SKM-1 treated with dmso at 0.1 percent for 144 hours (cell line): Measurements from ENCODE around the gene ATG2B.
"Not testable (repeated sequence)": the region's sequence is repeated elsewhere in the genome, so short reads cannot be mapped to it uniquely, and the experiment has no call there.

Experiments
- DNase-seq: peaks from one replicate; lab custom pipeline; 2025; ENCODE audit not compliant: unreplicated experiment; lab: John Stamatoyannopoulos, UW

Gene ATG2B

DNA sequence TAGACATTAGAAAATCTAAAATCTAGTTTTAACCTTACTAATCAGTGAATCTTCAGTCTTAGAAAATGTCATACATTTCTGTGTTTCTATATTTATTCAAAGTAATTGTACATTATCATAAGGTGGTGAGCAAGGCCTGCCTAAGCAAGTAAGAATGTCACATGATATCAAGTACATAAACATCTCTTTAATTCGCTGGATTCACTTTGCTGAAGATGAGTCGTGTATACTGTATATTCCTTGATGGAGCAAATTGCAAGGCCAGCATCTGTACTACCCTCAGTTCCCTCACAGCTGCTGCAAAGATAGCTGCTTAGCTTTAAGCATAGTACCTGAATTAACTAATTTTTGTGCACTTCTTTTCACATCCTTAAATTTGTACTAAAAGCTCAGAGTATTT lies 20.3 kb upstream of the ATG2B start:
- DNase-seq, result no peak

DNA sequence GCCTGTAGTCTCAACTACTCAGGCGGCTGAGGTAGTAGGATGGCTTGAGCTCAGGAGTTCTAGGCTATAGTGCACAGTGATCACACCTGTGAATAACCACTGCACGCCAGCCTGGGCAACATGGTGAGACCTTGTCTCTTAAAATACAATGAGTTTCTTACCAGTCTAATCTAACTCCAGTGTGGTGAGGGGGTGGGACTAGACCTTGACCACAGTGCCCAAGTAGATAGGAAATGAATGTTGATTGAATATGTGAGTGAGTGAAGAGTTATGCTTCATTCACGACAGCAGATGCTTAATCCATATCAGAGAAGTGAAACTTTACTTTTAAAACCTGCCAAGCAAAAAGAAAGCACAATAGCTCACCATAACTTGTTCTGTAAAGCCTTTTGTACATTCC lies 17.6 kb upstream of the ATG2B start:
- no peak for DNase-seq

GRCh38 chr14:96376093-96376492 lies 13.0 kb upstream of the ATG2B start:
- no peak for DNase-seq

GRCh38 chr14:96373538-96373937 lies 10.4 kb upstream of the ATG2B start:
- DNase-seq, result no peak

DNA sequence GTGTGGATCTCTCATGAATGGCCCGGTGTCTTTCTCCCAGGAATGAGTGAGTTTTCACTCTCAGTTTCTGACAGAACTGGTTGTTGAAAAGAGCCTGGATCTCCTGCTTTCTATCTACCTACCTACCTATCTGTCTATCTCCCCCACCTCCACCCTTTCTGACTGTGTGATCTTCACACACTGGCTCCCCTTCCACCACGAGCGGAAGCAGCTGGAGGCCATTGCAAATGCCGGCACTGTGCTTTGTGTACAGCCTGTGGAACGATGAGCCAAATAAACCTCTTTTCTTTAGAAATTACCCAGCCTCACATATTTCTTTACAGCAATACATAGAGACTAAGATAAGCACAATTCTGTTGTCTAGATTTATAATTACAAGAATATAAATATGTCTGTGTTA lies 7.4 kb upstream of the ATG2B start:
- DNase-seq, result no peak

- no peak for DNase-seq
Measured at GRCh38 chr14:96368534-96368933, 5.4 kb upstream of the ATG2B start.

- no peak for DNase-seq
Measured at GRCh38 chr14:96364962-96365361, 1.8 kb upstream of the ATG2B start.

GRCh38 chr14:96363751-96364336 lies 703 bp upstream of the ATG2B start:
- no peak for DNase-seq

DNA sequence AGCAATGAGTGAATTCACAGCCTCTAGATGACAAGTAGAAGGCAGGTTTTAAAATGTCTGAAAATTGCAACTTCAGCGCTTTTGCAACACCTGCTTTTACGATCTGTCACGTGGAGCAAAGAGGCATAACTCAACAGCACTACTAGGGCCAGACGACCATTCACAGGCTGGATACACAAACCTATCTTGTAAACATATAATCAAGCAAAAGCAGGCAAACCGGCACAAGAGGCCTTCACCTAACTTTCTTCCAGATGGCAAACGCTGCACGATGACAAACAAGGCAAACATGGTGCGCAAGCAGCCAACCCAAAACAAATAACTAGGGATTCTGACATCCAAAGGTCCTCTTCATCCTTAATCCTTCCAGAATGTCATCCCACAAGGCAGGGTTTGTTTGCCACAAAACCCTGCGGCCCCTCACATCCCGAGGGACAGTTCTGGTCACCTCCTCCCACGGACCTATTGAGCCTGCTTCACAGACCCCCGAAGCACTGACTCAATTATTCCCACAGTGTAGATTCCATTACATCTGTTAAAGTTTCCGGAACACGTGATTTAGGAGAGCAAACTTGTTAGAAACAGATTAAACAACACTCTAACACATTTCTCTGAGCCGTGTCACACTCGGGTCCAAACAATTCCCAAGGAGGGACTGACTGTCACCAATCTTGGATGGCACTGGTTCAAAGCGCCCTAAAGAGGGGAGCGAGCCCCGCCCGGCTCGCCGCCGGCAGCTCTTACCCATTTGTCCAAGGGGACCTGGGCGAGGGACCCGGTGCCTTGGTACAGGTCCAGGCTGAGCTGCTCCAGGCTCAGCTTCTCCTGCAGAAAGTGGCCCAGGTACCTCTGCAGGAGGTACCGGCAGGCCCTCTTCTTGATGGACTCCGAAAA lies 823 bp downstream of the ATG2B start:
- peak; percentile 17 for DNase-seq

DNA sequence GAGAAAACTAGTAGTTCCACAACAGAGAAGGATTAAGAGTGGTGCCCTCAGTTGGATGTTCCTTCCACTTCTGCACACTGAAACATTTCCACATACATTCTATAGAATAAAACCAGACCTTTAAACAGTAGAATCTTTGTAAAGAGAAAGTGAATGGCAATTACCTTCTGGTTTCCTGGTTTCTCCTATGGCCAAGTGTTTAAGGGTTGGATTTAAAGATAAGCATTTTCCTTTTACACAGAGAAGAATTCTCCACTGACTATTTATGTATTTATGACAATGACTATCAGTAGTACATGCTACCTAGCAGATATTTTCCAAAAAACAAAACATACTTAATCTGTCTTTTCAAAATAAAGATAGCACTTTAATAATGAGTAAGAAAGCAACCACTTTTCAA lies 3.2 kb downstream of the ATG2B start:
- DNase-seq, result no peak

DNA sequence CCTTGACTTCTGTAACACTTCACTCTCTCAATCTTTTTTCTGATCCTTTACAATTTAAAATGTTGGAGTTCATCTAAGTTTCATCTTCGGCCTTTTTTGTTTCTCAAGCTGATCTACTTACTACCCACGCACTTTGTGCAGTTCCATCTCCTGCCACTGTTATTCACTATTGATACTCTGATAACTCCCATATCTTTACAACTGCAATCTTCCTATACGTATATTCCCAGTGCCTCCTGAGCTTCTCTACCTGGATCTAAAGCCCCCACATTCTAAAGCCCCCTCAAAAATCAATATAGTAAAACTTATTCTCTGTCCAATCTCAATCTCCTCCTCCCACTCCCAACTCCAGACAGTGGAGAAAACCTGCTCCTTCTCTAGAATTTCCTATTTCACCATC lies 5.9 kb downstream of the ATG2B start:
- no peak for DNase-seq

GRCh38 chr14:96354246-96354645 lies 8.9 kb downstream of the ATG2B start:
- no peak for DNase-seq

DNA sequence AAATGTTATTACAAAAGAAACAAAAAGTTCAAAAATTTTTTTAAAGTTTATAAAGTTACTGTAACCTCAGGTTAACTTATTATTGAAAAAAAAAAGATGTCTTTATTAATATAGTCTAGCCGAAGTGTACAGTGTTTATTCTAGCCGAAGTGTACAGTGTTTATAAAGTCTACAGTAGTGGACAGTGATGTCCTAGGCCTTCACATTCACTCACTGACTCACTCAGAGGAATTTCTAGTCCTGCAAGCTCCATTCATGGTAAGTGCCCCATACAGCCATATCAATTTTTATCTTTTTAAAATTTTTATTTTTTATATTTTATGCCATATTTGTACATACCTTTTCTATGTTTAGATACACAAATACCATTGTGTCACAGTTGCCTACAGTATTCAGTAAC lies 10.4 kb downstream of the ATG2B start:
- no peak for DNase-seq

- no peak for DNase-seq
Measured at GRCh38 chr14:96351986-96352385, 11.2 kb downstream of the ATG2B start.

GRCh38 chr14:96349286-96350075 lies 13.7 kb downstream of the ATG2B start:
- no peak for DNase-seq

GRCh38 chr14:96347957-96348356 lies 15.2 kb downstream of the ATG2B start:
- DNase-seq, result not testable (repeated sequence)

DNA sequence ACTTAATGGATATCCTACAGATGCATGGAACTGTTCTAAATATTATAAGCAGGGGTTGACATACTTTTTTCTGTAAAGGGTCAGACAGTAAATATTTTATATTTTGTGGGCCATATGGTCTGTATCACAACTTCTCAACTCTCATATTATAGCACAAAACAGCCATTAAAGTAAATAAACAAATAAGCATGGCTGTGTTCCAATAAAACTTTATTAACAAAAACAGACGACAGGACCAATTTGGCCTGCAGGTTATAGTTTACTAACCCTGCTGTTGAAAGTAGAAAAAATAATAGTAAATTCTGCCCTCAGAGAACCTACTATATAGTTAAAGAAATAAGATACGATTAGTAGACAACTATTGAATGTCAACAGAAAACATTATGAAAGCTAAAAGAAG lies 17.5 kb downstream of the ATG2B start:
- no peak for DNase-seq

DNA sequence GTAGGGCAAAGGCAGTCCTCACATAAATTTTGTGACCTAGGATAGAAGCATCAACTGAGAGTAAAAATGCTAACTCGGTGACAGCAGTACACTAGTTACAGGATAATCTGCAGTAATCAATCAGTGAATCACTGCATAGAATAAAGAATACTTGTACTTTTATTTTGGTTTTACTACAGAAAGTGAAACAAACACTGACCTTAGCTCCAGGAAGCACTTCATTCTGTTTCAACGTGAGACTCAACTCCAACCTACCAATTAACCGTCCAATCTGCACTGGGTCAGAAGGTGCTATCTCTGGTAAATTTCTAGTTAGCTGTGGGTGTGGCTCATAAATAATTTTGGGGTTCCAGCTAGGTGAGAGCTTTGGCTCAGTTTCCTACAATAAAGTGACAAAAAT lies 21.8 kb downstream of the ATG2B start:
- DNase-seq, result no peak

GRCh38 chr14:96338551-96338950 lies 24.6 kb downstream of the ATG2B start:
- no peak for DNase-seq

DNA sequence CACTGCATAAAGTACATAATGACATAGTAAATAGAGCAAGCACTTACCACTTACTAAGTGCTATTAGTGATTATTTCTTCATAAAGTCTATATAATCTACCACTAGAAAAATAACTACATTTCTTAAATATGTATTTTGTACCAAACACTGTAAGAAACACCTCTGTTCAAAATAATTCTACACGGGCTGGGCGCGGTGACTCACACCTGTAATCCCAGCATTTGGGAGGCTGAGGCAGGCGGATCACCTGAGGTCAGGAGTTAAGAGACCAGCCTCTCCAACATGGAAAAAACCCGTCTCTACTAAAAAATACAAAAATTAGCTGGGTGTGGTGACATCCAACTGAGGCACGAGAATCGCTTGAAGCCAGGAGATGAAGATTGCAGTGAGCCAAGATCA lies 38.9 kb downstream of the ATG2B start:
- DNase-seq, result no peak

- DNase-seq, result no peak
Measured at GRCh38 chr14:96320605-96321004, 42.5 kb downstream of the ATG2B start.

DNA sequence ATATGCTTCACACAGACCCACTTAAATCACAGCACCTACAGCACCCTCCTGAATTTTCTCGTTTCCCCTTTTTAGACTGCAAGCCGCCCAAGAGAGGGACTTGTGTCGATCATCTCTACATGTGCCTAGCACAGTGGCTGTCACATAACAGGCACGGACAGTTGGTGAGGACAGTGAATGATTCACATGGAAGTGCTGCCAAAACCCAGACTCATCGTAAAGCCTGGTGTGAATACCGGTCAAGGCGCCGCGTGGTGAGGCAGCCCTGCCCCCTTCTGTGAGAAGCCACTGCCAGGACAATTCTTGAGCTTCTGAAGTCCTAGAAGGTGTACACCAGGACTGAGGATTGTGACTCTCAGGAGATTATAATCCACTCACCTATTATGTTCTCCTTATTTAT lies 44.3 kb downstream of the ATG2B start:
- no peak for DNase-seq
